ENCODE data around the gene PRRX2.

The PRRX2 gene

DNA sequence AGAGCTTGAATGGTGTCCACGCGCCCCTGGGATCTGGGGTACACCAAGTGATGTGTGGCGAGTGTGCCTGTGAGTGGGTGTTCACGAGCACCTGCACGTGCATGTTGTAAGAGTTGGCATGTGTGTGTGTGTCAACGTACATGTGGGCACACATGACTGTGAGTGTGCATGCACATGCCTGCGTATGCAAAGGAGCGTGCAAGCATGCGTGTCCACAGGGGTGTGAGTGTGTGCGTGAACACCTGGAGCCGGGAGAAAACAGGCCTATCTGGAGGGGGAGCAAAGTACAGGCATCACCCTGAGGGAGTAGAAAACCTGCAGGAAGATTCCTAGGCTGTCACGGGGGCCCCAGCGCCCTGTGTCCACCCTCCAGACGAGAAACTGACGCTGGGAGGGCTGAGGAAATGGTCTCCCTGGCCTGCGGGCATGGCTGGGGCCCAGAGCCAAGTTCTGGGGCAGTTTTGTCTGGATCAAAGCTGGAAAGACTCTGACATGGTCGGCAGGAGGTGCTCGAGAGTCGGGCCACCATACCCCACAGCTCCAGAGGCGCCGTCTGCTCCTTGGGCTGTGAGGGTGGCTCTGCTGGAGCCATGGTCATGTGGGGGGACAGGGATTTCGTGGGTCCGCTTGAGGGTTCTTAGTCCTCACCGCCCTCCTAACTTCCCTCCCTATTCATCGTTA, 55.6 kb downstream of the PRRX2 start:
- DNase-seq (ENCODE audit: low read depth), result no peak
- TF ChIP-seq, protein P1, sequence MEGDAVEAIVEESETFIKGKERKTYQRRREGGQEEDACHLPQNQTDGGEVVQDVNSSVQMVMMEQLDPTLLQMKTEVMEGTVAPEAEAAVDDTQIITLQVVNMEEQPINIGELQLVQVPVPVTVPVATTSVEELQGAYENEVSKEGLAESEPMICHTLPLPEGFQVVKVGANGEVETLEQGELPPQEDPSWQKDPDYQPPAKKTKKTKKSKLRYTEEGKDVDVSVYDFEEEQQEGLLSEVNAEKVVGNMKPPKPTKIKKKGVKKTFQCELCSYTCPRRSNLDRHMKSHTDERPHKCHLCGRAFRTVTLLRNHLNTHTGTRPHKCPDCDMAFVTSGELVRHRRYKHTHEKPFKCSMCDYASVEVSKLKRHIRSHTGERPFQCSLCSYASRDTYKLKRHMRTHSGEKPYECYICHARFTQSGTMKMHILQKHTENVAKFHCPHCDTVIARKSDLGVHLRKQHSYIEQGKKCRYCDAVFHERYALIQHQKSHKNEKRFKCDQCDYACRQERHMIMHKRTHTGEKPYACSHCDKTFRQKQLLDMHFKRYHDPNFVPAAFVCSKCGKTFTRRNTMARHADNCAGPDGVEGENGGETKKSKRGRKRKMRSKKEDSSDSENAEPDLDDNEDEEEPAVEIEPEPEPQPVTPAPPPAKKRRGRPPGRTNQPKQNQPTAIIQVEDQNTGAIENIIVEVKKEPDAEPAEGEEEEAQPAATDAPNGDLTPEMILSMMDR (IDR thresholded peaks at IDR 0.05; ENCODE audit: low read depth, low read length, missing control alignments), result peak; percentile 1
- no peak overlapping the region for H3K4me3 ChIP-seq (ENCODE audit: low read depth, low read length)

DNA sequence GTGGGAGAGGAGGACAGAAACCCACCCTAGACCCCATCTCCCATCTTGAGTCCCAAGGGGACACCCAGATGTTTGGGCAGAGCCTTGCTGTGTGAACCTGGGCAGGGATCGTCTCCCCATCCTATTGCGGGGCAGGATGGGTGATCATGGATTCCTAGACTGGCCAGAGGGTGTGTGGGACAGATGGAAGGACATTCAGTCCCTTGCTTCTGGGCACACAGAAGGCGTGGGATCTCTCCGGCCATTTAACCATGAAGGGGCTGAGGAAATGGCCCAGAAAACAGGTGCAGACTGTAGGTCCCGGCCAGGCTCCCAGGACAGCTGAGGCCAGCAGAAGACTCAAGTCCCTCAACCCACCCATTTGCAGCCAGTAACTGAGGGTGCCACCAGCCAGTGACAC, 57.5 kb downstream of the PRRX2 start:
- TF ChIP-seq, protein P1 (IDR thresholded peaks at IDR 0.05; ENCODE audit: low read depth, low read length, missing control alignments), result no peak
- DNase-seq (ENCODE audit: low read depth), result no peak

DNA sequence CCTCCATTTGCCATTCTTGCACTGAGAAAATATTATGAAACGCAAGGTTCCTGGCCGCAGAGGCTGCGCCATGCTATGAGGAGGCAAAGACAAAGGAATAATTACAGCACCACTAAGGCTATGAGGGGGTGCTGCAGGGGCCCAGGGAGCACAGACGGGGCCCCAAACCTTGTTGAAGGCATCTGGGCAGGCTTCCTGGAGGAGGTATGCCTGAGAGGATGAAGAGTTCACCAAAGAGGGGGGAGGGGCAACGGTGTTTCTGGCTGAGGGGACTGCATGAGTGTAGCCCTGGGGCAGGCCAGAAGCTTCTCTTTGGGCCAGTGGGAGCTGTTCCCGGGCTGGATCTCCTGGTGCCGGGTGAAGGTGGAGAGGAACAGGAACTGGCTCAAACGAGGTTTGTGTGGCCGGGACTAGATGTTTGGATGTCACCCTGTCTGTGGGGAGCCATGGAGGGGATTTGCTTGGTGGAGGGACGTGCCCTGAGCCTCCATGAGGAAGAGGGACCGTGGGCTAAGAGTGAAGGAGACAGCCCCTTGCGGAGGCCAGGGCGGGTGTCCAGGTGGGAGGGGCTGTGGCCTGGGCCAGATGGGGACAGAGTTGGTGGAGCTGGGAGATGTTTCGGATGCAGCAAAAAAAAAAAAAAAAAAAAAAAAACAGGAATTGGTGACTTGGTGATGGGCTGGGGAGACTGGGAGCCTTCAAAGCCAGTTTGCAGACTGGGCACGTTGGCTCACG, 59.2 kb downstream of the PRRX2 start:
- no peak overlapping the region for H3K4me3 ChIP-seq (ENCODE audit: low read depth, low read length)
- TF ChIP-seq, protein P1 (IDR thresholded peaks at IDR 0.05; ENCODE audit: low read depth, low read length, missing control alignments), result no peak
- no peak for DNase-seq (ENCODE audit: low read depth)

More for the DNA sequence above, 57.5 kb downstream of the PRRX2 start:
- H3K4me3 ChIP-seq (ENCODE audit: low read depth, low read length), result no peak overlapping the region

DNA sequence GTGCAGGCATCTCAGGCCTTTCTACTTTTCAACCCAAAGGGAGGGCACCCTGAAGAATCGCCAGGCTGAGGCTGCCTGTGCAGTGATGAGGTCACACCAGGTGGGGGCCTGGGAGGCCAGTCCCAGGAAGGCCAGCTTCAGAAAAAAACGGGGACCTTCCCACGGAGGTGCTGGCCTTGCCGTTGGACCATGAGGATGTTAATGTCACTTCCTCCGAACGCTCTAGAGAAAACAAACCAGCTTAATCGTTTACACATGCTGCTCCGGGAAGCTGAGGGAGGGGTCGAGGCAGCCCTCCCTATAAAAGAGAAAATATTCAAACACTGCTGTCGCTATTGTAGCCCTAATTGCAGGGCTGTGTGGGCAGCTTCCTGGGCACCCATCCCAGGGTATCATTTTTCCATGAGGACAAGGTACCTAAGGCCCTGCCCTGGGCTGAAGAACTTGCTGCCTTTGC, 60.4 kb downstream of the PRRX2 start:
- TF ChIP-seq, protein P1 (IDR thresholded peaks at IDR 0.05; ENCODE audit: low read depth, low read length, missing control alignments), result no peak
- DNase-seq (ENCODE audit: low read depth), result no peak
- H3K4me3 ChIP-seq (ENCODE audit: low read depth, low read length), result no peak overlapping the region

DNA sequence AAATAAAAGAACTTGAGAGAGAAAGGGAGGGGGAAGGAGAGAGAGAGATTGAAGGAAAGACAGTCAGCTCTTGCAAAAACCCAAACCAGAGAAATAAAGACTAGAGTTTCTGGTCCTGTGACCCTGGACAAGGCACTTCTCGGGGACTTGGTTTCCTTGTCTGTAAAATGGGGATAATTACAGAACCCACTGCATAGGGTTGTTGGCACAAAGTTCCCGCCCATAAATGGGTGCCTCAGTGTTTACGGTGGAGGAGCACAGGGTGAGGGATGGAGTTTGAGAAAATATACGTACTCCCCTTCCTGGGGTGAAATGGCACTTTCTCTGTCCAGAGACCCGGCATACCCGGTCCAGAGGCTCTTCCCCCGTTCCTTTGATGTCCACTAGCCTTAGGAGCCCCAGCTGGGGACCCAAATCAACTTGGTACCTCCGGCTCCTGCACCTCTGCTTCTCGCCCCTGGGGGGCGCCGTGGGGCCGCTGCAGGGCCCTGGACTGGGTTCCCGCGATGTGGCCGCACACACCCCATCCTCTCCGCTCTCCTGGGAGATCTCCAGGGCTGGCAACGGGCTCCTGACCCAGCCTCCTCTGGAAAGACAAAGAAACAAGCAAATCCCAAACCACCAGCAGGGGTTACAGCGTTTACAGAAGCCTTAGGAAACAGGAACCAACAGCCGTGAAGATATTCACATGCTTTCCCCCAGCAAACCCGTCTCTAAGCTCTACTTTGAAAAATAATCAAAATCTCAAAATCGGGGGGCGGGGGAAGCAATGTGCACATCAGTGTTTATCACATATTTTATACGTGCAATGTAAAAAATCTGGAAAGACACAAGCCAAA, 61.1 kb downstream of the PRRX2 start:
- TF ChIP-seq, protein P1 (IDR thresholded peaks at IDR 0.05; ENCODE audit: low read depth, low read length, missing control alignments), result peak; percentile 88
- no peak overlapping the region for H3K4me3 ChIP-seq (ENCODE audit: low read depth, low read length)
- no peak for DNase-seq (ENCODE audit: low read depth)

DNA sequence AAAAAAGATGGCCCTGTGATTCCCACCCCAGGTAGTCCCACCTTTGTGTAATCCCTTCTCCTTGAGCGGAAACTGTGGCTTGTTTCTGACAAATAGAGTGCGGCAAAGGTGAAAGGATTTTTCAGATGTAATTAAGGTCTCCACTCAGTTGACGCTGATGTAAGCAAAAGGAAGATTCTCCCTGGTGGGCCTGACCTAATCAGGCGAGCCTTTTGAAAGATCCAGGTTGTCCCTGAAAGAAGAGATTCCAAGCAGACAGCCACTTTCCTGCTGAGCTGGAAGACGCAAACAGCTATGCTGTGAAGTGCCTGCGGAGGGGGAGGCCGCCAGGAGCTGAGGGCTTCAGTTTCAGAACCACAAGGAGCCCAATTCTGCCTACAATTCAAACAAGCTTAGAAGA, 63.3 kb downstream of the PRRX2 start:
- H3K4me3 ChIP-seq (ENCODE audit: low read depth, low read length), result no peak overlapping the region
- TF ChIP-seq, protein P1 (IDR thresholded peaks at IDR 0.05; ENCODE audit: low read depth, low read length, missing control alignments), result no peak
- DNase-seq (ENCODE audit: low read depth), result no peak

Data from GM12864 (cell line).